IMR-90 (cell line): ENCODE measurements around the gene PRMT2. TPM values are rescaled to one million over a fixed set of nuclear protein-coding genes. Genes with fewer than 3 reads are reported as not detected.
A peak's percentile ranks its signal among the peaks of the same experiment; 100 is the strongest.

Experiments used
- ATAC-seq: fragments of 200-7000 bp; cut with Tn5 transposase; 2 replicates; pipeline ENCODE4 v1.9.1; 2020; ENCODE audit warnings: low read depth, mild to moderate bottlenecking, moderate library complexity
- BruUV-seq: library from RNA; stranded (reverse); fragments of 400-500 nt; replicated peaks from 2 replicates; lab custom pipeline; 2021; lab: Mats Ljungman, UMichigan
- CTCF ChIA-PET: fragments of 300-600 bp; formaldehyde crosslinking; extraction: SDS; loops from one replicate; lab custom pipeline; 2021; ENCODE audit warnings: antibody characterized with exemption; lab: Yijun Ruan, JAX
- POLR2A ChIA-PET: fragments of 300-600 bp; sonication (Branson Sonifier 250); formaldehyde crosslinking; loops from one replicate; lab custom pipeline; 2022; ENCODE audit warnings: antibody characterized with exemption; ENCODE audit not compliant: unreplicated experiment; lab: Charles Lee
- DNase-seq: peaks from one replicate; pipeline ENCODE4 v3.0.0; 2013
- H2AFZ ChIP-seq: replicated peaks from 2 replicates; pipeline ENCODE3; 2013; ENCODE audit warnings: low read length, mild to moderate bottlenecking; ENCODE audit not compliant: poor library complexity
- H2AK5ac ChIP-seq: 2 replicates; pipeline ENCODE4 v1.6.1; 2013; ENCODE audit warnings: low read depth, low read length, inconsistent platforms
- H2AK9ac ChIP-seq: replicated peaks from 2 replicates; pipeline ENCODE3; 2013; ENCODE audit warnings: mild to moderate bottlenecking, low read depth, low read length, moderate library complexity; ENCODE audit not compliant: poor library complexity
- H2BK120ac ChIP-seq: 2 replicates; pipeline ENCODE4 v1.6.1; 2013; ENCODE audit warnings: low read depth, low read length, inconsistent platforms
- H2BK15ac ChIP-seq: 3 replicates; pipeline ENCODE4 v1.6.1; 2013; ENCODE audit warnings: low read depth, low read length, inconsistent platforms
- H2BK20ac ChIP-seq: 2 replicates; pipeline ENCODE4 v1.6.1; 2013; ENCODE audit warnings: low read depth, mild to moderate bottlenecking, inconsistent platforms, low read length, moderate library complexity
- H2BK5ac ChIP-seq: 2 replicates; pipeline ENCODE4 v1.6.1; 2013; ENCODE audit warnings: mild to moderate bottlenecking, low read depth, low read length, inconsistent platforms; ENCODE audit not compliant: poor library complexity, severe bottlenecking
- H3K14ac ChIP-seq: replicated peaks from 2 replicates; pipeline ENCODE4 v1.6.1; 2013; ENCODE audit warnings: low read depth, low read length, inconsistent platforms
- H3K18ac ChIP-seq: 2 replicates; pipeline ENCODE4 v1.6.1; 2013; ENCODE audit warnings: low read depth, low read length, control low read depth
- H3K23ac ChIP-seq: 2 replicates; pipeline ENCODE4 v1.6.1; 2013; ENCODE audit warnings: low read depth, low read length, inconsistent platforms
- H3K27ac ChIP-seq: 2 replicates; pipeline ENCODE4 v1.5.1; 2013; ENCODE audit warnings: mild to moderate bottlenecking, control low read depth, low read length; ENCODE audit not compliant: insufficient read depth
- H3K27me3 ChIP-seq: 2 replicates; pipeline ENCODE4 v1.6.1; 2013; ENCODE audit warnings: low read length; ENCODE audit not compliant: control insufficient read depth, insufficient read depth
- H3K36me3 ChIP-seq: 2 replicates; pipeline ENCODE4 v1.6.1; 2013; ENCODE audit warnings: low read length, mixed read lengths; ENCODE audit not compliant: control insufficient read depth, insufficient read depth
- H3K4ac ChIP-seq: 2 replicates; pipeline ENCODE4 v1.6.1; 2013; ENCODE audit warnings: low read depth, low read length, inconsistent platforms
- H3K4me1 ChIP-seq: 2 replicates; pipeline ENCODE4 v1.6.1; 2013; ENCODE audit warnings: low read length, mixed read lengths; ENCODE audit not compliant: control insufficient read depth, insufficient read depth
- H3K4me2 ChIP-seq: 2 replicates; pipeline ENCODE4 v1.6.1; 2013; ENCODE audit warnings: low read depth, mild to moderate bottlenecking, control low read depth, low read length, moderate library complexity
- H3K4me3 ChIP-seq: 2 replicates; pipeline ENCODE4 v1.5.1; 2013; ENCODE audit warnings: low read depth, mild to moderate bottlenecking, control low read depth, low read length, moderate library complexity; ENCODE audit not compliant: insufficient read depth
- H3K56ac ChIP-seq: 2 replicates; pipeline ENCODE4 v1.6.1; 2013; ENCODE audit warnings: low read length, inconsistent platforms; ENCODE audit not compliant: insufficient read depth; ENCODE audit errors: extremely low read depth
- H3K79me1 ChIP-seq, 2 experiments: 2 replicates each; pipeline ENCODE4 v1.6.1; 2013; ENCODE audit warnings: low read length in 2 of 2, inconsistent platforms in 1 of 2, low read depth in 1 of 2
- H3K9ac ChIP-seq: 2 replicates; pipeline ENCODE4 v1.6.1; 2013; ENCODE audit warnings: low read depth, low read length, control low read depth
- H3K9me1 ChIP-seq: 2 replicates; pipeline ENCODE4 v1.6.1; 2013; ENCODE audit warnings: low read length, inconsistent platforms; ENCODE audit not compliant: insufficient read depth
- H3K9me3 ChIP-seq: 2 replicates; pipeline ENCODE4 v1.6.1; 2013; ENCODE audit warnings: low read length; ENCODE audit not compliant: control insufficient read depth, insufficient read depth
- H4K20me1 ChIP-seq: 2 replicates; pipeline ENCODE4 v1.6.1; 2013; ENCODE audit warnings: low read length, inconsistent platforms; ENCODE audit not compliant: insufficient read depth
- H4K5ac ChIP-seq: 2 replicates; pipeline ENCODE4 v1.6.1; 2013; ENCODE audit warnings: mild to moderate bottlenecking, low read depth, low read length, control low read depth
- H4K8ac ChIP-seq, 2 experiments: 2 replicates each; pipeline ENCODE4 v1.6.1; 2013; ENCODE audit warnings: low read depth in 2 of 2, low read length in 2 of 2, control low read depth in 1 of 2, inconsistent platforms in 1 of 2
- H4K91ac ChIP-seq: 2 replicates; pipeline ENCODE4 v1.6.1; 2013; ENCODE audit warnings: low read depth, low read length, inconsistent platforms; ENCODE audit not compliant: insufficient read depth
- MAZ ChIP-seq: IDR thresholded peaks from 2 replicates; pipeline ENCODE4 v1.6.1; 2012; ENCODE audit warnings: low read depth, mild to moderate bottlenecking, low read length, improper control_type of control experiment, moderate library complexity, borderline replicate concordance
- MXI1 ChIP-seq: IDR thresholded peaks from 2 replicates; pipeline ENCODE4 v1.6.1; 2012; ENCODE audit warnings: low read depth, mild to moderate bottlenecking, low read length, moderate library complexity, borderline replicate concordance
- RAD21 ChIP-seq: IDR thresholded peaks from 2 replicates; pipeline ENCODE4 v1.6.1; 2012; ENCODE audit warnings: low read length, improper control_type of control experiment
- RCOR1 ChIP-seq: IDR thresholded peaks from 2 replicates; pipeline ENCODE4 v1.6.1; 2012; ENCODE audit warnings: mild to moderate bottlenecking, low read length, improper control_type of control experiment; ENCODE audit not compliant: insufficient replicate concordance
- WGBS, 2 experiments: methylation state at CpG; one replicate each; pipeline versions ENCODE4 v1.1.5 to v1.1.7; 2013; ENCODE audit warnings: missing lambda C conversion rate in 2 of 2; ENCODE audit not compliant: insufficient read length in 1 of 2; ENCODE audit errors: extremely low coverage in 2 of 2; 5-methylcytosine and 5-hydroxymethylcytosine counted together
- dilution Hi-C: fragments of 300-500 bp; cut with HindIII; formaldehyde crosslinking; loops from one replicate; pipeline ENCODE4 v1.14.3; 2018; ENCODE audit warnings: low sequenced_read_pairs; ENCODE audit not compliant: unreplicated experiment
- in situ Hi-C: fragments of 300-500 bp; cut with MboI; formaldehyde crosslinking; loops from 3 replicates; pipeline ENCODE4 v1.14.3; 2019; ENCODE audit warnings: low sequenced_read_pairs, inconsistent platforms, mixed read lengths
- intact Hi-C: fragments of 100-400 bp; cut with micrococcal nuclease; formaldehyde crosslinking; loops from 2 replicates; pipeline ENCODE4 v1.10.0; 2022
- polyA plus RNA-seq, 3 experiments: library from polyadenylated mRNA; depleted of rRNA; stranded (reverse); fragments of >200 nt; gene quantifications; 2 replicates each; pipeline ENCODE4 v1.2.3, GENCODE V29; 2012; ENCODE audit warnings: low replicate concordance in 1 of 3
- total RNA-seq: library from RNA; depleted of rRNA; stranded (reverse); fragments of >200 nt; gene quantifications from 2 replicates; pipeline ENCODE4 v1.2.3, GENCODE V29; 2012

PRMT2 gene
- total and polyA plus RNA-seq, 2 of the 4 experiments (the other 2 are of a cell fraction), result 126 to 159 TPM

DNA sequence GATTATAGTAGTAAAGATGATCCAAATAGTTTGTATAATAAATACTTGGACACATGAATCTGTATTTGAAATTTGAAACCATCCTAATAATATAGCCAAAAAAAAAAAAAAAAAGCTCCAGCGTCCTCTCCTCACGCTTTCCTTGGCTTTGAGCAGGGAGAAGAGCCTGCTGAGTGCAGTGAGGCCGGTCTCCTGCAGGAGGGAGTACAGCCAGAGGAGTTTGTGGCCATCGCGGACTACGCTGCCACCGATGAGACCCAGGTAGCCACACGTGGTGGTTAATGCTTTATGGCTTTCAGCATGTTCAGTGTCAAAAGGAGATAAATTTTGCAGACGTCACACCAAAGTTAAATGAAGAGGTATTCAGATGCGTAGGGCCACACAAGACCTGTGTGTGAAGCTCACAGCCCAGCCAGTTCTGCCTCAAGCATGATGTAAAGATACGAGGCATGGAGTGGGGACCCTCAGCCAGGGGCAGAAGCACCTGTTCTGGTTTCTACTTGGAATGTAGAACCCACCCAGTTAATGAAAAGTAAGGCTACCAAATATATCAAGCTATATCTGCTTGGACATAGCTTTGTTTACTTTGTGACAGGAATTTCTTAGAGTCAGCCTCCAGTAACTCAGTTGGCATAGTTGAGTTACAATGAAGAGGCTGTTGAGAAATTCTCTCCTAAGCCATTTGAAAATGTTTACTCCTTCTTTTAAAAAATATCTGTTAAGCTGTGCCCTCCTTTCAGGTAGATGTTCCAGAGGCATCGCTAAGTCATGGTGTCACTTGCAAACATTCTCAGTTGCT is 8.1 kb downstream of the PRMT2 start:
- Histone ChIP-seq H3K56ac (no peak overlapping the region), H3K27me3 (no peaks in the 10 kb centered on the region), H3K27ac (no peak overlapping the region), H3K79me1 (peaks cover 50 to 61% of the 10 kb centered on the region in 2 experiments), H4K5ac (no peak overlapping the region), H3K23ac (no peak overlapping the region), H3K36me3 (peaks cover 50% of the 10 kb centered on the region), H4K8ac (no peak overlapping the region), H2AK5ac (no peak overlapping the region), H2BK15ac (no peak overlapping the region), H3K4me1 (no peaks in the 10 kb centered on the region; the same call in 1 of the 2 replicates), H3K9ac (no peak overlapping the region), H3K4ac (no peak overlapping the region), H2BK20ac (no peak overlapping the region), H3K4me2 (no peak overlapping the region), H2BK120ac (no peak overlapping the region), H2AK9ac (no peak overlapping the region), H3K9me3 (no peaks in the 10 kb centered on the region), H3K9me1 (peaks cover 6% of the 10 kb centered on the region; the same call in 1 of the 2 replicates), H3K4me3 (no peak overlapping the region), H3K14ac (no peak overlapping the region), H3K18ac (no peak overlapping the region), H4K20me1 (peaks cover 22% of the 10 kb centered on the region), H2BK5ac (no peak overlapping the region), H2AFZ (no peak overlapping the region), H4K91ac (no peak overlapping the region)
- dilution Hi-C loops, result no loop called here
- 98% methylated on average over 7 of the region's 12 CpGs; no CpG with 5 or more reads in 1 of the 2 experiments for WGBS, 2 experiments
- TF ChIP-seq RCOR1 (no peak), RAD21 (no peak), MAZ (no peak), MXI1 (no peak)
- CTCF ChIA-PET, result no interaction called here
- BruUV-seq, result no TSS peak
- intact Hi-C loops, result no loop called here
- DNase-seq (no peak), ATAC-seq (peak; percentile 28; the same call in 1 of the 2 replicates)
- in situ Hi-C loops, result no loop called here
- POLR2A ChIA-PET, result interaction anchor here (0.6 kb wide), 1 partner anchor 9 kb away, joined by 4 read pairs; no protein-coding TSS in a partner anchor
